SK-N-SH treated with all-trans-retinoic acid at 6 μM for 48 hours (cell line): ENCODE data around the gene CDC34.

ENCODE experiments used
- ESRRG ChIP-seq: fragments of 250-450 bp; sonication (Bioruptor Pico); IDR thresholded peaks from 2 replicates; pipeline ENCODE4 v1.6.1; 2021; ENCODE audit warnings: mild to moderate bottlenecking
- PPARA ChIP-seq: fragments of 250-450 bp; sonication (Bioruptor Pico); IDR thresholded peaks from 2 replicates; pipeline ENCODE4 v1.5.0; 2020; ENCODE audit warnings: mild to moderate bottlenecking, borderline replicate concordance
- ZC3H10 ChIP-seq: fragments of 250-450 bp; sonication (Bioruptor Pico); IDR thresholded peaks from 2 replicates; pipeline ENCODE4 v1.5.1; 2021; ENCODE audit warnings: mild to moderate bottlenecking, moderate library complexity
- ZFP3 ChIP-seq: fragments of 250-450 bp; sonication (Bioruptor Pico); IDR thresholded peaks from 2 replicates; pipeline ENCODE4 v1.5.0; 2020; ENCODE audit warnings: mild to moderate bottlenecking, moderate library complexity
- ZNF565 ChIP-seq: fragments of 450-650 bp; formaldehyde crosslinking; conservative IDR thresholded peaks from 2 replicates; pipeline ENCODE4 v1.5.0; 2020; ENCODE audit warnings: low read depth, mild to moderate bottlenecking, moderate library complexity
- TF ChIP-seq, protein P1 (sequence below): fragments of 250-450 bp; sonication (Bioruptor Pico); IDR thresholded peaks from 2 replicates; pipeline ENCODE4 v1.8.0; 2020; ENCODE audit warnings: mild to moderate bottlenecking, moderate library complexity, borderline replicate concordance
- TF ChIP-seq, protein P2 (sequence below): fragments of 250-450 bp; sonication (Bioruptor Pico); IDR thresholded peaks from 2 replicates; pipeline ENCODE4 v1.5.1; 2020; ENCODE audit warnings: low read depth, mild to moderate bottlenecking, moderate library complexity

DNA sequence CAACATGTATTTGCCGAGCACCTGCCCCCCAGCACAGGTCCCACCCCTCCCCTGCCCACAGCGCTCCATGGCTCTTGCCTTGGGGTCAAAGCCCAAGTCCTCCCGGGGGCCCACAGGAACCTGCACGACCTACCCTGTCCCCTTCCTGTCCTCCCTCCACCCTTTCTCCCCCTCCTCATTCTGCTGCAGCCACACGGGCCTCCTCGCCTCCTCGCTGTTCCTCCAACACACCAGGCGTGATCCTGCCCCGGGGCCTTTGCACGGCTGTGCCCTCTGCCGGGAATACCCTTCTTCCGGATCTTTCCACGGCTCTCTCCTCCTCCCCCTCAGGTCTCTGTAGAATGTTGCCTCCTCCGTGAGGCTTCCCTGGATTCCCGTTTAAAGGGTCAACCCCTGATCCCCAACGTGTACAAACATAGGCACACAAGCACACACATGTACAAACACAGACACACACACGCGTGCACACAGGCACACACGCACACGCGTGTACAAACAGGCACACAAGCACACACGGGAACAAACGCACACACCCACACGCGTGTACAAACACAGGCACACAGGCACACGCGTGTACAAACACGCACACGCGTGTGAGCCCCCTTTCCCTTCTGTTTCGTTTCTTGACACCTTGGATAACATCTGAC lies 32.5 kb upstream of the CDC34 start:
- TF ChIP-seq ZNF565 (no peak), ESRRG (no peak), ZFP3 (CRISPR knock-in tag) (no peak), PPARA (CRISPR knock-in tag) (no peak), ZC3H10 (CRISPR knock-in tag) (no peak)
- TF ChIP-seq, protein P1, sequence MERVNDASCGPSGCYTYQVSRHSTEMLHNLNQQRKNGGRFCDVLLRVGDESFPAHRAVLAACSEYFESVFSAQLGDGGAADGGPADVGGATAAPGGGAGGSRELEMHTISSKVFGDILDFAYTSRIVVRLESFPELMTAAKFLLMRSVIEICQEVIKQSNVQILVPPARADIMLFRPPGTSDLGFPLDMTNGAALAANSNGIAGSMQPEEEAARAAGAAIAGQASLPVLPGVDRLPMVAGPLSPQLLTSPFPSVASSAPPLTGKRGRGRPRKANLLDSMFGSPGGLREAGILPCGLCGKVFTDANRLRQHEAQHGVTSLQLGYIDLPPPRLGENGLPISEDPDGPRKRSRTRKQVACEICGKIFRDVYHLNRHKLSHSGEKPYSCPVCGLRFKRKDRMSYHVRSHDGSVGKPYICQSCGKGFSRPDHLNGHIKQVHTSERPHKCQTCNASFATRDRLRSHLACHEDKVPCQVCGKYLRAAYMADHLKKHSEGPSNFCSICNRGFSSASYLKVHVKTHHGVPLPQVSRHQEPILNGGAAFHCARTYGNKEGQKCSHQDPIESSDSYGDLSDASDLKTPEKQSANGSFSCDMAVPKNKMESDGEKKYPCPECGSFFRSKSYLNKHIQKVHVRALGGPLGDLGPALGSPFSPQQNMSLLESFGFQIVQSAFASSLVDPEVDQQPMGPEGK (CRISPR knock-in tag), result no peak
- TF ChIP-seq, protein P2, sequence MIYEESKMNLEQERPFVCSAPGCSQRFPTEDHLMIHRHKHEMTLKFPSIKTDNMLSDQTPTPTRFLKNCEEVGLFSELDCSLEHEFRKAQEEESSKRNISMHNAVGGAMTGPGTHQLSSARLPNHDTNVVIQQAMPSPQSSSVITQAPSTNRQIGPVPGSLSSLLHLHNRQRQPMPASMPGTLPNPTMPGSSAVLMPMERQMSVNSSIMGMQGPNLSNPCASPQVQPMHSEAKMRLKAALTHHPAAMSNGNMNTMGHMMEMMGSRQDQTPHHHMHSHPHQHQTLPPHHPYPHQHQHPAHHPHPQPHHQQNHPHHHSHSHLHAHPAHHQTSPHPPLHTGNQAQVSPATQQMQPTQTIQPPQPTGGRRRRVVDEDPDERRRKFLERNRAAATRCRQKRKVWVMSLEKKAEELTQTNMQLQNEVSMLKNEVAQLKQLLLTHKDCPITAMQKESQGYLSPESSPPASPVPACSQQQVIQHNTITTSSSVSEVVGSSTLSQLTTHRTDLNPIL, result no peak
